Natural killer cell treated with Interleukin-12 subunit alpha and Interleukin-12 subunit beta and Interleukin-15 and Interleukin-18, amount 100 ng/mL, for 72 hours (primary cell): ENCODE results near the gene OPTC. TPM values are rescaled to one million over a fixed set of nuclear protein-coding genes. Genes with fewer than 3 reads are reported as not detected.

Source experiments
- ATAC-seq, 2 donors: fragments of 150-1000 bp; cut with Tn5 transposase in 1 of 2; sonication (Bioruptor Pico), chemical (Tn5 transposase) in 1 of 2; 2 replicates each; pipeline ENCODE4 v1.10.0; 2021
- DNase-seq: peaks from one replicate; pipeline ENCODE4 v3.0.0; 2022; ENCODE audit warnings: low spot score
- H3K27ac Mint-ChIP-seq, 2 donors: 1 replicate in 1 of 2; 2 replicates in 1 of 2; pipeline ENCODE4 v1.8.0; 2022; ENCODE audit warnings: mixed read lengths in 2 of 2, mild to moderate bottlenecking in 1 of 2, moderate library complexity in 1 of 2
- H3K27me3 Mint-ChIP-seq, 2 donors: 1 replicate in 1 of 2; 2 replicates in 1 of 2; pipeline ENCODE4 v1.8.0; 2022; ENCODE audit warnings: mixed read lengths in 2 of 2
- H3K36me3 Mint-ChIP-seq: one replicate; pipeline ENCODE4 v1.8.0; 2022; ENCODE audit warnings: mixed read lengths
- H3K4me1 Mint-ChIP-seq, 2 donors: 1 replicate in 1 of 2; 2 replicates in 1 of 2; pipeline ENCODE4 v1.8.0; 2022; ENCODE audit warnings: low read depth in 2 of 2, mixed read lengths in 2 of 2, mild to moderate bottlenecking in 1 of 2
- H3K4me3 Mint-ChIP-seq: one replicate; pipeline ENCODE4 v1.8.0; 2022; ENCODE audit warnings: mixed read lengths
- H3K9me3 Mint-ChIP-seq: 2 replicates; pipeline ENCODE4 v1.8.0; 2022; ENCODE audit warnings: mixed read lengths
- total RNA-seq, 2 donors: library from RNA; stranded (reverse); gene quantifications; one replicate each; pipeline ENCODE4 v1.2.3, GENCODE V29; 2022

OPTC gene
- total RNA-seq, 2 donors from 2014 or later, result not detected

DNA sequence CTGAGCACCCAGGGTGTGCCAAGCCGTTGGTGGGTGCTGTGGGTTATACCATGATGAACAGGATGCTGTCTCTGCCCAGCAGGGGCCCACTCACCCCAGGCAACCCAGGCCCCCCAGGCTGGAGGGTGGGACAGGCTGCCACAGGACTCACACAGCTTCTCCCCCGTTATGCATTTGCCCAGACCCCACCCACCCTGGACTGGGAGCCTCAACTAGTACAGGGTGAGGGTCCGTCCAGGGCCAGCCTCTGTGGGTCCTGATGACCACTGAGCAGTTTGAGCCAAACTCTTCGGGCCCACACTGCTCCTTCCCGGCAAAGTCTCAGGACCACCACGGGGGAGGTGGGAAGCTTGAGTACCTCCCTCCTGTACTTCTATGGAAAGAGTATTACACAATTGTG, 22.1 kb upstream of the OPTC start:
- no peak overlapping the region for H3K27ac Mint-ChIP-seq
- DNase-seq (no peak), ATAC-seq (no peak)
- H3K4me1 Mint-ChIP-seq, result no peaks in the 10 kb centered on the region
- no peaks in the 10 kb centered on the region for H3K36me3 Mint-ChIP-seq
- peaks cover 21 to 26% of the 10 kb centered on the region in 2 donors for H3K27me3 Mint-ChIP-seq
- H3K9me3 Mint-ChIP-seq, result no peaks in the 10 kb centered on the region
- no peak overlapping the region for H3K4me3 Mint-ChIP-seq

DNA sequence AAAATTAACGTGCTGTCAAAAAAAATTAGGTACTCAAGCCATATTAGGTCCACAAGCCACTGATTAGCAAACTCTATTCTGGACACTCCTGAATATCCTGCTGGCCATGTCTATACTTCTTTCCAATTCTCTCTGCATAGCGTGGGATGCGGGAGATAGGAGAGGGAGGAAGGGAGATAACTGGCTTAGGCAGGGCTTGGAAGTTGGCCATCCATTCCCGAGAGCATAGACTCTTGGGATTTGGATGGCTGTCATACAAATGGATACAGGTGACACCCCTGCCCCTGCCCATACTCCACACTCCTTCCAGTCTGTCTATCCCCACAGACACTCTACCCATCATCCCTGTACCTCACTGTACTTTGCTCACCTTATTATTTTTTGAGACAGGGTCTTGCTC, 20.7 kb upstream of the OPTC start:
- no peak for DNase-seq
- no peaks in the 10 kb centered on the region for H3K36me3 Mint-ChIP-seq
- no peaks in the 10 kb centered on the region for H3K4me1 Mint-ChIP-seq
- no peak overlapping the region for H3K4me3 Mint-ChIP-seq
- ATAC-seq, result no peak
- no peaks in the 10 kb centered on the region for H3K9me3 Mint-ChIP-seq
- H3K27ac Mint-ChIP-seq, result no peak overlapping the region
- peaks cover 18 to 25% of the 10 kb centered on the region in 2 donors for H3K27me3 Mint-ChIP-seq

DNA sequence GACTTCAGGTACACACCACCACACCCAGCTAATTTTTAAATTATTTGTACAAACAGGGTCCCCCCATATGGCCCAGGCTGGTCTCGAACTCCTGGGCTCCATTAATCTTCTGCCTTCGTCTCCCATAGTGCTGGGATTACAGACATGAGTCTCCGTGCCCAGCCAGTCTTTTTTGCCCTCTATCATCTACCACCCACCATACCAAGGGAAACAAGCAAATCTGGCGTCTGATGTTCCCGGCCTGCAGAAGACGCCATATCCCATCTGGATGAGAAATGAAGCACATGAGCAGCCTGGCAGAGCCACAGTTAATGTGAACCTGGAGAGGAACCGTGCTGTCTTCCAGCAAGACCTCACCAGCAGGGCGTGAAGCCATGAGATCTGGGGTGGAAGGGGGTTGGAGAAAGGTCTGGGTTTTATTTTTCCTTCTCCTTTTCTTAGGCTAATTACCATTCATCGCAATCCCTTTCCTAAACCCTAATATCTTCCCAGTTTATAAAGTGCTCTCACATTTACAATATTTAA, 20.1 kb upstream of the OPTC start:
- H3K27me3 Mint-ChIP-seq, result peaks cover 18 to 22% of the 10 kb centered on the region in 2 donors

DNA sequence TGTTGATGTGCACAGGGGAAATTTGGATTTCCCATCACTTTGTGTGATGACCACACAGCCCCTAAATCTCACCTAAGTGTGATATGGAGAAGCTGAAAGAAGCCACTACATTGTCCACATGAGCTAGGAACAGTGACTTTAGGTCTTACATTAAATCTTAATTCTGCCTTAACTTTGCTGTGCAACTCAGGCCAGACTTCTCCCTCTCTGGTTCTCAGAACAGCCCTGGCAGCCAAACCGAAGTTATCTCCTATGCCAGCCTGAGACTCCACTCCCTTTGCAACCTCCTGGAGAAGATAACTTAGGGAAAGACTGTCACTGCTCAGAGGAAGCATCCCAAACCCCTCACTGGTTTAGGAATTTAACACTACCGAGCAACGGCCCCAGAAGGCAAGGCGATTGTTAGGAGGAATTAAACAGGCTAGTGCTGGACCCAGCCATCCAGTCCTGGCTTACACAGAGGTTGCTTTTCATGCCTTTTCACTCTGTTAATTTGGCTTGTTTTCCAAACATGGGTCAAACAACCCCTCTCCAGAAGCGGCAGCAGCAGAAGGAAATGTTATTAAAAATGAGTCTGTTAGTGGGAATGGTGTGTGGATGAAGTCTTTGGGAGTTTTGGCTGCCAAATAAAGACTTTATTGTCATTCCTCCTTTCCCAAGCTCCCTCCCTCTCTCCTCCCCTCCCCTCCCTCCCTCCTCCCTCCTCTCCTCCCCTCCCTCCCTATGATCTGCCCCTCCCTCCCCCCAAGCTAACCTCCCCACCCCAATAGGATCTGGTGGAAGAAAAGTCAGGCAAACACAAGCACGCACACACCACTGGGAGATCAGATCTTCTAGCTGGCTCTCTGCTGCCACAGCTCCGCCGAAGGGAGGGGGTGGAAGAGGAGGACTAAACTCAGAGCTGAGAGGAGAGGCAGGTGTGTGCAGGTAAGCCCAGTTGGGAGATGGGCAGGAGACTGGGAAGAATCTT, 18.7 kb upstream of the OPTC start, which contains the start of gene PRELP:
Gene PRELP (plus strand): TSS at position 795 of the 970 bp plus-strand sequence. CDS start 7,379 bp downstream, outside the sequence.
- Mint-ChIP-seq H3K4me1 (no peaks in the 10 kb centered on the region), H3K27ac (no peak within 1 kb of the TSS), H3K27me3 (peaks cover 15 to 22% of the 10 kb centered on the region in 2 donors), H3K36me3 (no peaks in the 10 kb centered on the region), H3K9me3 (no peaks in the 10 kb centered on the region), H3K4me3 (no peak within 1 kb of the TSS)
- DNase-seq, result no peak
- no peak for ATAC-seq

More for the DNA sequence above, 20.1 kb upstream of the OPTC start:
- Mint-ChIP-seq H3K36me3 (no peaks in the 10 kb centered on the region), H3K9me3 (no peaks in the 10 kb centered on the region), H3K4me1 (no peaks in the 10 kb centered on the region), H3K4me3 (no peak overlapping the region), H3K27ac (no peak overlapping the region)
- ATAC-seq (no peak), DNase-seq (no peak)

DNA sequence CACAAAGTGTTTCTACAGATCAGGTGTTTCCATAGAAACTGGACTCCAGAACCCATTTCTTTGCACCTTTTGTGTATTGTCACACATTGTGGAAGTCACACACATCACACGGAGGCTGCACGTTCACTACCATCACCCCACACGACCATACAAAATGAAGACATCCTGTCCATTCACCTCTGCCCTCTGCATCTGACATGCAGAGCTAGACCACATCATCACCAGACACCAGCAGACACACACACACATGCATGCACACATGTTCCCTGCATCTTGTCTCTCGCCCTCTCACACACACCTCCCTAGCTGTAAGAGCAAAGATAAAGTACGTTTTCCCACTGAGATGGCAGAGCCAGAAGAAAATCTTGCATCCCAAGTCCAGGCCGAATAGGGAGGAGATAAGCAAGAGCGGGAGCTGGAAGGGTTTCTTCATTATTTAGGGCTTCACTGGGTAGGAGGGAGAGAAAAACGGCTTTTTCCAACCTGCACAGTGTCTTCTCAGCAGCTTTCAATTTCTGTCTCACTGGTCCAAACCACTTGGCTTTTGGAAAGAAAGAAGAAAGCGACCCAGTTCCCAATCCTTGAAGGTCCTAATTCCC, 17.6 kb upstream of the OPTC start:
- Mint-ChIP-seq H3K27me3 (peaks cover 12 to 22% of the 10 kb centered on the region in 2 donors), H3K27ac (no peak overlapping the region), H3K36me3 (no peaks in the 10 kb centered on the region), H3K4me1 (no peaks in the 10 kb centered on the region), H3K9me3 (no peaks in the 10 kb centered on the region), H3K4me3 (no peak overlapping the region)
- DNase-seq (no peak), ATAC-seq (no peak)

DNA sequence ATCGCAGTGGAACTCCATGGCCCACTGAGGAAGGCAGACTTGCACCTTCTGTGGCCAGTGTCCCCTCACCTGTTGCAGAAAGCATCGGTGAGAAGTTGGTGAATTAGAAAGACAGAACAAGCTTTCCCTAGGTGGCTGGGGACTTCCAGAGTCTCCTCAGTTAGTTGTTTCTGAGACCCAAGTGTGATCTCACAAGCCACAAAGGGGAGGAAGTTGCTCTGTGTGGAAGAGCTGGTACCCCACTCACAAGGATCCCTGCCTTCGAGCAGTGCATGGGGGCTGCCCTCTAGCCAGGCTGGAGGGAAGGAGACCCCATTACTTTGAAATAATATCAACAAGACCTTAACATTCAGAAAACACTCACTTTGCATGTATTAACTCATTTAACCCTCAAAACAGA, 16.2 kb upstream of the OPTC start:
- H3K9me3 Mint-ChIP-seq, result no peaks in the 10 kb centered on the region
- DNase-seq, result no peak
- no peak overlapping the region for H3K4me3 Mint-ChIP-seq
- H3K36me3 Mint-ChIP-seq, result no peaks in the 10 kb centered on the region
- no peaks in the 10 kb centered on the region for H3K4me1 Mint-ChIP-seq
- no peak for ATAC-seq
- no peak overlapping the region for H3K27ac Mint-ChIP-seq
- peaks cover 12 to 17% of the 10 kb centered on the region in 2 donors for H3K27me3 Mint-ChIP-seq

DNA sequence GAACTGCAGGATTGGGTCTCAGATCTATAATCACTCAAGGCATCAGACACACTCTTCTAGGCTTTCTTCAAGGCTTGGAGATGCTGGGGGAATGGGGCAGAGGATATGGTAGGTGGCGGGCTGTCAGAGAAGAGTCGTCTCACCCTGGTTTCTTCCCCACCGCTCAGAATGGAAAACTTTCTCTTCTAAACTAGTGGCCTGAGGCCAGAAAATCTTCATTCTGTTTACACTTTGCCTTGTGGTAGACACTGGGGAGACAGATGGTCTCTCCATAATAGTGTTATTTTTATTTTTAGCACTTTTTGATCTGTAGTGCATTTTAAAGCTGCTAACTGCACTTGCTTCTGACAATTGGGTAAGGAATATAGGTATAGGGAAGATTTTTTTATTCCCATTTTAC, 15.7 kb upstream of the OPTC start:
- DNase-seq (no peak), ATAC-seq (no peak)
- Mint-ChIP-seq H3K9me3 (no peaks in the 10 kb centered on the region), H3K36me3 (no peaks in the 10 kb centered on the region), H3K4me3 (no peak overlapping the region), H3K4me1 (no peaks in the 10 kb centered on the region), H3K27ac (no peak overlapping the region), H3K27me3 (peaks cover 12 to 17% of the 10 kb centered on the region in 2 donors)

DNA sequence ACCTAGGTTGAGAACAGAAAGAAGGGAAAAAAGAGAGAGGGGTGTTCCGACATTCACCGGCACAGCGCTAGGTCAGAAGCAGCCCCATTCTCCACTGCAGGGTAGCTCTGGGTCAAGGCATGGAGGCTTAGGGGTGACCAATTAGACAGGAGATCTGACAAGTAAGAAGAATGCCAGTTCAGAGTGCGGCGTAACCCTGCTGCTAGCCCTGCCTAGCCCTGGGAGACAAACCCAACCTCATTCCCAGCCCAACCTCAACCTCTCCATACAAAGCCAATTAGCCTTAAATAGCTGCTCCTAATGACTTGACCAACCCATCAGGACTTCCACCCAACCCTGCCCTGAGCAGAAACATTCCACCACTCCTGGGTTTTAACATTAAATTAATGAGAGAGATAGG, 15.0 kb upstream of the OPTC start:
- H3K9me3 Mint-ChIP-seq, result no peaks in the 10 kb centered on the region
- H3K36me3 Mint-ChIP-seq, result no peaks in the 10 kb centered on the region
- no peaks in the 10 kb centered on the region for H3K4me1 Mint-ChIP-seq

DNA sequence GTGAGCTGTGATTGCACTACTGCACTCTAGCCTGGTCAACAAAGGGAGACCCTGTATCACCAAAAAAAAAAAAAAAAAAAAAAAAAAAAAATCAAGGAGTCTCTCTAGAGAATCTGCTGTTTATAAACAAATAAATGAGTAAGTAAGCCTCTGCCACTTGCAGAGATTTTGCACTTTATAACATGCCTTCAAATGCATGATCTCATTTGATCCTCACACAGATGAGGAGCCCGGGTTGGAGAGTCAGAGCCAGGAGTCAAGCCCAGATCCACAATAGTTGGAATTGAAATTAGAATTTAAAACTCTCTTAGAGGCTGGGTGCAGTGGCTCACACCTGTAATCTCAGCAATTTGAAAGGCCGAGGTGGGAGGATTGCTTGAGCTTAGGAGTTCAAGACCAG, 14.3 kb upstream of the OPTC start:
- no peak for ATAC-seq
- H3K27ac Mint-ChIP-seq, result no peak overlapping the region

More for the DNA sequence above, 15.0 kb upstream of the OPTC start:
- ATAC-seq, result peak in 1 of 2 donors; percentile 9
- Mint-ChIP-seq H3K27me3 (peaks cover 7 to 17% of the 10 kb centered on the region in 2 donors), H3K27ac (no peak overlapping the region), H3K4me3 (no peak overlapping the region)
- no peak for DNase-seq

DNA sequence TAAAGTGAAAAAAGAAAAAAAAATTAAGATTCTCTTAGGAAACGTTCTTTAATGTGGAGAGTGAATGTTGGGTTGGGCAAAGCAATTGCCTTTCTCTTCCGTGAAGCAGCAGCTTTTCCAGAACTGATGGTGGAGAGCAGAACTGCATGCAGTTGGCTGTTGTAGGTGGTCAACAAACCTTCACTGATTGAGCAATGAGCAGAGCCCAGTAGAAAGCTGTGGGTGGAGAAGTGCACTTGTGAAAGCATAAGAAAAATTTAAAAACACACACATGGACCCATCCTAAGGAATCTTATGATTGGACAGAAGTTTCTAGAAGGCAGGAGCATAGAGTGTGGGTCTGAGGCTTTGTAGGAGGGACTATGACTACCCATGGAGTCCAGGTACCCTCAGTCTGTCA, 13.9 kb upstream of the OPTC start:
- ATAC-seq (no peak), DNase-seq (no peak)
- peaks cover 7 to 17% of the 10 kb centered on the region in 2 donors for H3K27me3 Mint-ChIP-seq
- no peak overlapping the region for H3K27ac Mint-ChIP-seq
- H3K4me1 Mint-ChIP-seq, result no peaks in the 10 kb centered on the region
- no peaks in the 10 kb centered on the region for H3K36me3 Mint-ChIP-seq
- H3K9me3 Mint-ChIP-seq, result no peaks in the 10 kb centered on the region
- no peak overlapping the region for H3K4me3 Mint-ChIP-seq

More for the DNA sequence above, 14.3 kb upstream of the OPTC start:
- H3K9me3 Mint-ChIP-seq, result no peaks in the 10 kb centered on the region
- peaks cover 7 to 17% of the 10 kb centered on the region in 2 donors for H3K27me3 Mint-ChIP-seq
- H3K4me3 Mint-ChIP-seq, result no peak overlapping the region
- DNase-seq, result no peak
- no peaks in the 10 kb centered on the region for H3K36me3 Mint-ChIP-seq
- no peaks in the 10 kb centered on the region for H3K4me1 Mint-ChIP-seq

DNA sequence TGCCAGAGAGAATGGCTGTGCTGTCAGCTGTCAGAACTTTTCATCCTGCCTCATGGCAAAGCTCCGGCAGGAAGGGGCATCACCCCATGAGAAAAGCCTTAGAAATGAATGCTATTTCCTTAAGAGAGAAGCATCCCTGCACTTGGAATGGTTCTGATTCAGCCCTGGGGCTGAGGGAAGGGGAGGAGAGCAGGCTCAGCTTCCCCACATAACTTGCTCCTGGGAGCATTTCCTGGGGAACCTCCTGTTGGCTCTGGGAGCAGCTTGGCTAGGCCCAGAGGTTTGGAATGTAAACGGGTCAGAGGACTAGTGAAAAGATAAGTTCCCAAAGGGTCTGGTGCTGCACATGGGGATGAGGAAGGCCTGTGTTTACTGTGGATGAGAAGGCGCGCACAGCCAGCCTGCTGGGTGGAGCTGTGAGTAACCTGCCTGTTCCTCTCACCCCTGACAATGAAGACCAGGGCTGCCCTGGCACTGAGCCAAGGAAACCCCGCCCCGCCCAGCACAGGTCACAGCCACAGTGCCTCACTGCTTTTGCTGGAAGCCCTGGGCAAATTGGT, 13.3 kb upstream of the OPTC start:
- ATAC-seq, result peak in 1 of 2 donors; percentile 43
- peaks cover 7 to 17% of the 10 kb centered on the region in 2 donors for H3K27me3 Mint-ChIP-seq
- no peaks in the 10 kb centered on the region for H3K9me3 Mint-ChIP-seq
- no peaks in the 10 kb centered on the region for H3K4me1 Mint-ChIP-seq
- H3K36me3 Mint-ChIP-seq, result no peaks in the 10 kb centered on the region
- no peak overlapping the region for H3K4me3 Mint-ChIP-seq
- H3K27ac Mint-ChIP-seq, result no peak overlapping the region
- DNase-seq, result no peak

DNA sequence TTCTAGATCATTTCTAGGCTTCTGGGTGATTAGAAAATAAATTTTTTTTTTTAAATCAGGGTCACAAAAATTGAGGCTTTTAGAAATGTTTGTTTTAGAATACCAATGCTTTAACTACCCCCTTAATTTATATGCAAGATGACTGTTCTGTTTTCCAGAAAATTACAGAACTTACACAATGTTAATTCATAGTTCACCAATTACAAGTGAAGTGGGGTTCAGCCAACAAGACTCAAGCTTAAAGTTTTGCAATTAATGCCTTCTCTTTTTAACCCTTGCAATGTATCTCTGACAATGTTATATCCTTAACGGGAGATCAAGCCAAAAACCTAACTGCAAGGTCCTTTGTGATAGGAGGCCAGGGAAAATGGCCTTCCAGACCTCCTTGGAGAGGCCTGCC, 12.8 kb upstream of the OPTC start:
- no peak overlapping the region for H3K27ac Mint-ChIP-seq
- H3K4me3 Mint-ChIP-seq, result no peak overlapping the region
- ATAC-seq, result no peak
- H3K27me3 Mint-ChIP-seq, result peaks cover 2 to 11% of the 10 kb centered on the region in 2 donors
- no peaks in the 10 kb centered on the region for H3K36me3 Mint-ChIP-seq
- no peaks in the 10 kb centered on the region for H3K9me3 Mint-ChIP-seq
- no peak for DNase-seq
- H3K4me1 Mint-ChIP-seq, result no peaks in the 10 kb centered on the region

DNA sequence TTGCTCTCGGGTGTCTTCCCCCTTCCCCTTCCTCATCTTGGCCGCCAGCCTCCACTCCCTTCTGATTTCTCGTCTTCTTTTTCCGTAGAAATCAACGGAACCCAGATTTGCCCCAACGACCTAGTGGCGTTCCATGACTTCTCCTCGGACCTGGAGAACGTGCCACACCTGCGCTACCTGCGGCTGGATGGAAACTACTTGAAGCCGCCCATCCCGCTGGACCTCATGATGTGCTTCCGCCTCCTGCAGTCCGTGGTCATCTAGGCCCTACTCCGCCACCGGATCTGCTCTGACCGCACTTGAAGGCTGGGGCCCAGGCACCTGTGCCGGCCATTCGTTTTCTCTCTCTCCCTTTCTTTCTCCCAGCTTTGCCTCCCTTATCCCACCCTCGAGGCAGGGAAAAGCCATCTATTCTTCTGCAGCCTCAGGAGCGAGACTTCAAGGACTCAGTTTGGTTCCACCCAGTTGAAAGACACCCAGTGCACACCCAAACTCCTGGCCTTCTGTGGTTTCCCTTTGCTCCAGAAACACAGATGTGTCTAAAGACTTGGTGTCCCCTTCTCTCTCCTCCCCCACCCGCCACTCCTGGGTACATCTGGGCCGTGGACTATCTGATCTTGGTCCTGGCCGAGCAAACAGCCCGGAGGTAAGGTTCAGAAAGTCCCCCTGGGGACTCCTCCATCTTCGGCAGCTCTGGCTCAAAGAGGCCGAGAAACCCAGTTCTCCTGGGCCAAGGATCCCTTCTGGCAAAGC, 7.2 kb upstream of the OPTC start:
- Mint-ChIP-seq H3K27ac (no peak overlapping the region), H3K4me3 (peak overlapping the region; percentile 66), H3K36me3 (no peaks in the 10 kb centered on the region), H3K9me3 (no peaks in the 10 kb centered on the region), H3K4me1 (peaks cover 3 to 7% of the 10 kb centered on the region in 2 donors), H3K27me3 (peaks cover 2 to 10% of the 10 kb centered on the region in 2 donors)
- DNase-seq (no peak), ATAC-seq (no peak)
